Hypothalamus (tissue), 51 donors: ENCODE results near the gene MMGT1.
A peak's percentile ranks its signal among the peaks of the same experiment; 100 is the strongest.

Experiments used
- DNase-seq, 51 donors: peaks; one replicate each; lab custom pipeline; 2025; lab: John Stamatoyannopoulos, UW

The MMGT1 gene

GRCh38 chrX:135973548-135974278 is at the start of gene MMGT1:
Gene MMGT1 (minus strand): TSS chrX:135973988. CDS start chrX:135973675, 313 bp downstream.
- DNase-seq = peak; percentile 14 to 92 (median 75)

GRCh38 chrX:136021903-136022302 is 48.1 kb upstream of the MMGT1 start:
- no peak for DNase-seq

GRCh38 chrX:136021160-136021559 is 47.4 kb upstream of the MMGT1 start:
- DNase-seq = no peak

GRCh38 chrX:136019226-136019625 is 45.4 kb upstream of the MMGT1 start:
- DNase-seq = no peak

- no peak for DNase-seq
Measured at GRCh38 chrX:136016881-136017280, 43.1 kb upstream of the MMGT1 start.

GRCh38 chrX:136015016-136015415 is 41.2 kb upstream of the MMGT1 start:
- no peak for DNase-seq

GRCh38 chrX:135988245-135988644 is 14.5 kb upstream of the MMGT1 start:
- no peak for DNase-seq

- DNase-seq = peak in 4 of 51 donors; percentile 6 to 22 (median 14)
Measured at GRCh38 chrX:135985973-135986310, 12.2 kb upstream of the MMGT1 start.

GRCh38 chrX:135985157-135985972 is 11.6 kb upstream of the MMGT1 start, which contains the start of gene SLC9A6:
Gene SLC9A6 (plus strand): TSS chrX:135985435. CDS start chrX:135985659, 224 bp downstream.
- peak; percentile 2 to 79 (median 47) for DNase-seq

GRCh38 chrX:135984791-135985156 is 11.0 kb upstream of the MMGT1 start:
- DNase-seq = no peak

GRCh38 chrX:135984256-135984655 is 10.5 kb upstream of the MMGT1 start:
- DNase-seq = no peak

GRCh38 chrX:135982860-135983259 is 9.1 kb upstream of the MMGT1 start:
- no peak for DNase-seq

- no peak for DNase-seq
Measured at GRCh38 chrX:135981668-135982067, 7.9 kb upstream of the MMGT1 start.

- DNase-seq = no peak
Measured at GRCh38 chrX:135981010-135981409, 7.2 kb upstream of the MMGT1 start.

- DNase-seq = no peak
Measured at GRCh38 chrX:135977611-135978010, 3.8 kb upstream of the MMGT1 start.

GRCh38 chrX:135975421-135975820 is 1.6 kb upstream of the MMGT1 start:
- no peak for DNase-seq

- peak in 50 of 51 donors; percentile 1 to 92 (median 72) for DNase-seq
Measured at GRCh38 chrX:135974279-135974856, 580 bp upstream of the MMGT1 start.

GRCh38 chrX:135973025-135973547 is 702 bp downstream of the MMGT1 start:
- peak in 16 of 51 donors; percentile 0 to 32 (median 10) for DNase-seq

- no peak for DNase-seq
Measured at GRCh38 chrX:135951291-135951690, 22.5 kb downstream of the MMGT1 start.

GRCh38 chrX:135944486-135944885 is 29.3 kb downstream of the MMGT1 start:
- DNase-seq = no peak
